ENCODE measurements around the gene SFTPB. TPM values are rescaled to one million over a fixed set of nuclear protein-coding genes. Genes with fewer than 3 reads are reported as not detected.
"Not testable (repeated sequence)": the region's sequence is repeated elsewhere in the genome, so short reads cannot be mapped to it uniquely, and the experiment has no call there.

The SFTPB gene
- total RNA-seq, 1 donor from 2014 or later: not detected

DNA sequence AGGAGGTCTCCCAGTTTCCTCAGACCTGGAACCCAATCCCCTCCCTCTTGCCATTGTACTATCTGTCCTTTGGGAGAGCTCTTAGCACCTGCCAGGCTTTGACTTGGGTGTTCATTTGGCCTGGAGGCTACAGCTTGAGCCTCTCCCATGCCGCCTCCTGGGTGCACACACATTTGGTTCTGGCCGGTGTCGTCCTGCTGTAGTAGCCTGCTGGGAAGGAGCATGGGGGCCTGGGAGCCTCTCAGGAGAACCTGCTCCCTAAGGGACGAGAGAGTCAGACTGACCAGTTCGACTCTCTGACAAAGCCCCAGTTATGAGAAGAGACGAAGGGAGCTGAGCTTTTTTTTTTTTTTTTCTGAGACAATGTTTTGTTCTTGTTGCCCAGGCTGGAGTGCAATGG is 7.4 kb upstream of the SFTPB start:
- peaks cover 4% of the 10 kb centered on the region for H3K27me3 Mint-ChIP-seq (ENCODE audit: unreplicated experiment)
- H3K9me3 Mint-ChIP-seq (ENCODE audit: unreplicated experiment): peaks cover 8% of the 10 kb centered on the region
- TF ChIP-seq CTCF (IDR thresholded peaks at IDR 0.05; ENCODE audit: partially characterized antibody, unreplicated experiment): no peak
- no peak for DNase-seq
- H3K4me1 Mint-ChIP-seq (ENCODE audit: low read depth, unreplicated experiment): peaks cover 7% of the 10 kb centered on the region
- H3K4me3 Mint-ChIP-seq (ENCODE audit: unreplicated experiment): no peak overlapping the region
- no peak overlapping the region for H3K27ac Mint-ChIP-seq (ENCODE audit: unreplicated experiment)
- H3K36me3 Mint-ChIP-seq (ENCODE audit: unreplicated experiment): no peaks in the 10 kb centered on the region

DNA sequence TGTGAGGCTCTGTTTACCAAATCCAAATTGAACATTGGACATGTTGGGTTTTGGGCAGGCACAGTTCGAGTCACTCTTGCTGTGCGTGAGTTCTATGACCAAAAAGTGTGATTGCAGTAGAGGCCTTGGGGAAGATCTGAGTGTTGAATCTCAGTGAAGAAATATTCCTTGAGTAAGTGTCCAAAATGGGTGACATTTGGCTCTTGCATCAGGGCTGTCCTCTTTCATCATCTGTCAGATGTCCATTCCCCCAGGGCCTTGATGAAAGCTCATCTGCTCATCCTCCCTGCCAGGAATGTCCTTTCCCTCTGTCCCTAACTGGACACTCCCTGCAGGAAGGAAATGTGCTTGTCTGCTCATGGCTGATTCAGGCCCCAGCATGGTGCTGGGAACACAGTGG is 6.4 kb upstream of the SFTPB start:
- H3K36me3 Mint-ChIP-seq (ENCODE audit: unreplicated experiment): no peaks in the 10 kb centered on the region
- no peak overlapping the region for H3K4me3 Mint-ChIP-seq (ENCODE audit: unreplicated experiment)
- peaks cover 5% of the 10 kb centered on the region for H3K27me3 Mint-ChIP-seq (ENCODE audit: unreplicated experiment)
- H3K4me1 Mint-ChIP-seq (ENCODE audit: low read depth, unreplicated experiment): peaks cover 7% of the 10 kb centered on the region
- peaks cover 6% of the 10 kb centered on the region for H3K9me3 Mint-ChIP-seq (ENCODE audit: unreplicated experiment)
- H3K27ac Mint-ChIP-seq (ENCODE audit: unreplicated experiment): no peak overlapping the region
- no peak for DNase-seq
- no peak for TF ChIP-seq CTCF (IDR thresholded peaks at IDR 0.05; ENCODE audit: partially characterized antibody, unreplicated experiment)

DNA sequence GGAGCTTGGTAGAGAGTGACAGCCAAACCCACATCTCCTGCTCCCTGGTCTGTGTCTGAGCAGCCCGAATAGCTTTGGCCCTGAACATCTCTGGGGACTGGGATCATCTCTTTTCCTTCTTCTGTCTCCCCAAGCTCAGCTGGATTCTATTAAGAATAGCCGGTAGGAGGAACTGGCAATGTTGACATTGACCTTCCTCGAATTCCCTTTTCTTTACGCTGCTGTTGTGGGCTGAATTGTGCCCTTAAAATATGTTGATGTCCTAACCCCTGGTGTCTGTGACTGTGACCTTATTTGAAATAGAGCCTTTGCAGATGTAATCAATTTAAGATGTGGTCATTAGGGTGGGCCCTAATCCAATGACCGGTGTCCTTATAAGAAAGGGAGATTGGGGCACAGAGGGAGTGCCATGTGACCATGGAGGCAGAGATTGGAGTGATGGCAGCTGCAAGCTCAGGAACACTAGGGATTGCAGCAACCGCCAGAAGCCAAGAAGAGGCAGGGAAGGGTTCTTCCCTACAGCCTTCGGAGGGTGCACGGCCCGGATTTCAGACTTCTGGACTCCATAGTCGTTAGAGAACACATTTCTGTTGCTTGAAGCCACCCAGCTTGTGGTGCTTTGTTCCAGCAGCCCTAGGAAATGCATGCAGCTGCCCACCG is 5.8 kb upstream of the SFTPB start:
- DNase-seq: no peak
- Mint-ChIP-seq H3K4me3 (ENCODE audit: unreplicated experiment) (no peak overlapping the region), H3K4me1 (ENCODE audit: low read depth, unreplicated experiment) (peaks cover 7% of the 10 kb centered on the region), H3K36me3 (ENCODE audit: unreplicated experiment) (no peaks in the 10 kb centered on the region), H3K27ac (ENCODE audit: unreplicated experiment) (no peak overlapping the region), H3K9me3 (ENCODE audit: unreplicated experiment) (peaks cover 6% of the 10 kb centered on the region), H3K27me3 (ENCODE audit: unreplicated experiment) (peaks cover 6% of the 10 kb centered on the region)
- no peak for TF ChIP-seq CTCF (IDR thresholded peaks at IDR 0.05; ENCODE audit: partially characterized antibody, unreplicated experiment)

DNA sequence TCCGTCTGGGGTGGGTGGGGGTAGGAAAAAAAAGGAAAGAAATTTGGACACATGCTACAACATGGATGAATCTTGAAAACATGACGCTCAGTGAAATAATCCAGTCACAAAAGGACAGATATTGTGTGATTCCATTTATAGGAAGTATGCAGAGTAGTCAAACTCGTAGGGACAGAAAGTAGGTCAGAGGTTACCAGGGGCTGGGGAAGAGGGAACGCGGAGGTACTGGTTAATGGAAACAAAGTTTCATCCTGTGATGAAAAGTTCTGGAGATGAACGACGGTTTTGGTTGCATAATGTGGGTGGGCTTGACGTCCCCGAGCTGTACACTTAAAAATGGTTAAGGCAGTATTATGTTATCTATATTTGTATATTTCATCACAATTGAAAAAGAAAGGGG is 4.5 kb upstream of the SFTPB start:
- no peak overlapping the region for H3K27ac Mint-ChIP-seq (ENCODE audit: unreplicated experiment)
- H3K4me3 Mint-ChIP-seq (ENCODE audit: unreplicated experiment): no peak overlapping the region
- H3K9me3 Mint-ChIP-seq (ENCODE audit: unreplicated experiment): peaks cover 6% of the 10 kb centered on the region
- no peaks in the 10 kb centered on the region for H3K36me3 Mint-ChIP-seq (ENCODE audit: unreplicated experiment)
- H3K4me1 Mint-ChIP-seq (ENCODE audit: low read depth, unreplicated experiment): peaks cover 7% of the 10 kb centered on the region
- DNase-seq: no peak
- no peak for TF ChIP-seq CTCF (IDR thresholded peaks at IDR 0.05; ENCODE audit: partially characterized antibody, unreplicated experiment)
- peaks cover 6% of the 10 kb centered on the region for H3K27me3 Mint-ChIP-seq (ENCODE audit: unreplicated experiment)

GRCh38 chr2:85670416-85670815 is 2.4 kb upstream of the SFTPB start:
- not testable (repeated sequence) for DNase-seq; H3K4me3 Mint-ChIP-seq (ENCODE audit: unreplicated experiment); H3K36me3 Mint-ChIP-seq (ENCODE audit: unreplicated experiment); H3K27ac Mint-ChIP-seq (ENCODE audit: unreplicated experiment)
- Mint-ChIP-seq H3K27me3 (ENCODE audit: unreplicated experiment) (peaks cover 11% of the 10 kb centered on the region), H3K4me1 (ENCODE audit: low read depth, unreplicated experiment) (peaks cover 12% of the 10 kb centered on the region), H3K9me3 (ENCODE audit: unreplicated experiment) (peaks cover 11% of the 10 kb centered on the region)

Data from glutamatergic neuron (in vitro differentiated cells).